ENCODE measurements around the gene GASK1A.

GRCh38 chr3:43048470-43048869, 69.4 kb downstream of the GASK1A start:
- TF ChIP-seq MXI1 (IDR thresholded peaks at IDR 0.05; ENCODE audit: borderline replicate concordance, low read depth, low read length): no peak
- no peak for TF ChIP-seq CTCF (conservative IDR thresholded peaks at IDR 0.05; ENCODE audit: low read depth, low read length)

Data from IMR-90 (cell line).